Mesenteric fat pad (tissue), 1 donor: Measurements from ENCODE around the gene DIDO1. TPM values are rescaled to one million over a fixed set of nuclear protein-coding genes. Genes with fewer than 3 reads are reported as not detected.

Experiments
- DNase-seq: peaks from one replicate; pipeline ENCODE4 v3.0.0-alpha.2; 2020; ENCODE audit warnings: low spot score
- total RNA-seq: library from RNA; stranded (reverse); fragmentation: NEBNext Ultra II Directional; extraction: Animal tissue kit (Norgen Biotek cat#: 25700); gene quantifications from one replicate; pipeline ENCODE4 v1.2.1, GENCODE V29; 2021
- donor health status: DM: yes; HTN: yes; CAD: no.

DIDO1 gene
- total RNA-seq, 1 donor from 2014 or later, result 39.0 TPM

DNA sequence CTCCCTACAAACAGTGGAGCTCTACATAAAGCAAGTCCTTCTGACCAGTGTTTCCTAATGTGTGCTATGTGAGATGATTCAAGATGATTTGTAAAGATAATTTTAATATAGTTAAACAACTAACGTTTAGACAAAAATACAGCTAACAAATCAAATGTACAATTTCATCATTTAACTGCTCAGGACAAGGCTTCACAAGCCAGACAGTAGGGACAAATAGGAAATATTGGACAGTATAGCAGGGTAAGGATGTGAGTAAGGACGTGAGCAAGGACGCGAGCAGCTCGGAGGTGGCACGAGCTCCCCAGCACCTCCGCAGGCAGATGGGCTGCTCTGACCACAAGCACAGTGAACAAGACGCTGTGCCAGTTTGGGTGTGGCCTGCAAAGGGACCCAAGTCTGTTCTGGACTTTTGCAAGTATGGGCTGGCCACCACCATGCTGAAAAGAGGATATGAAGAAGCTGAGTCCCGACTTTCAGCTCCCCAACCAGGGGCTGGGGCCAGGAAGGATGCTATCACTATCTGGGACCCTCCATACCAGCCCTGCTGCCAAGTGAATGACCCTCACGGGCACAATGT is 14.5 kb downstream of the DIDO1 start:
- DNase-seq, result no peak

DNA sequence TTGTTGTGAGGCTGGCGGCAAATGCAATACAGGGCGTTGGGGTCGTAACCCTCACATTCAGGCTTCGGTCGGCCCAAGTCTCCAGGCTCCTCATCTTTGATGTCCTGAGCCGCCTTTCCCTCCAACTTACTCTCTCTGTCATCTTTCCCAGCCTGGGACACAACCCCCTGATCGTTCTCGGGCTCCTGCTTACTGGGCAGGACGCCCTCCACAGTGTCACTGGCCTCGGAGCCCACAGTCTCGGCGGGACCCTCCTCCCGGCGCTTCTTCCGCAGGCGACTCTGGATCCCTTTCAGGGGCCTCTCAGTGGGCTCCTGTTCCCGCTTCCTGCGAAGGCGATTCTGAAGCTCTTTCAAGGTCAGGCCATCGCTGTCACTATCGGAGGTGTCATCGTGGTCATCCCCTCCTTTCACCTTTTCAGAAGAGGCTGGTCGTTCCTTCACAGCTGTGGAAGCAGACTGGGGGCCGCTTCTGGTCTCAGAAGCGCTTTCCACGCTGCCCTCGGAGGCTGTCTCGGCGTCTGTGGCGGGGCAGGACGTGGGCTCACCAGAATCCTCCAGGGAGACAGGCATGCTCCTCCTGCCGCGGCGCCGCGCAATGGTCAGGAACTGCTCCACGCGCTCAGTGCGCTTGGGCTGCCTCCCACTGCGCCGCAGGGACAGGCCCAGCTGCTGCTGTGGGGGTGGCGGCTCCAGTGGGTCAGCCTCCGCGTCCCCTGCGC is 15.4 kb downstream of the DIDO1 start:
- no peak for DNase-seq

DNA sequence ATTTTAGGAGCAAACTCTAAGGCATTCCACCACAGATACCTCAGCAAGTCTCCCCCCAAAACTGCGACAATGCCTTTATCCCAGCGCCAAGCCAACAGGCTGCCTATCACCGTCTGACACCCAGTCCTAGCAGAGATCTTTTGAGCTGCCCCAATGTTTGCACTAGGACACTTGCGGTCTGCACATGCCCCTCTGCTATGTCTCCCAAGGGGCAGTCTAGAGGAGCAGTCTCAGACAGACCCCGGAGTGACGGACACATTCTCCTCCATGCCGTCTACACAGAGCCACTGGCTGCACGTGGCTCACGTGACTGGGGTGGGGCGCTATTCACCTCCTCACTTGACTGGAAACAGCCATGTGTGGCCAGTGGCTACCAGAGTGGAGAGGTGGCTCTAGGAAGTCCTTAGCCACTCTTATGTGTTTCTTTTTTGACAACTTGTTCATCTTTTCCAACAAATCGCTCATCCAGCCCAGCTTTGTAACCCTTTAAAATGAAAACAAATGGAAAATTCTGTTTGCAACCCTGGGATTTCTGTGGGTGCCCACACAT is 16.0 kb downstream of the DIDO1 start:
- no peak for DNase-seq

DNA sequence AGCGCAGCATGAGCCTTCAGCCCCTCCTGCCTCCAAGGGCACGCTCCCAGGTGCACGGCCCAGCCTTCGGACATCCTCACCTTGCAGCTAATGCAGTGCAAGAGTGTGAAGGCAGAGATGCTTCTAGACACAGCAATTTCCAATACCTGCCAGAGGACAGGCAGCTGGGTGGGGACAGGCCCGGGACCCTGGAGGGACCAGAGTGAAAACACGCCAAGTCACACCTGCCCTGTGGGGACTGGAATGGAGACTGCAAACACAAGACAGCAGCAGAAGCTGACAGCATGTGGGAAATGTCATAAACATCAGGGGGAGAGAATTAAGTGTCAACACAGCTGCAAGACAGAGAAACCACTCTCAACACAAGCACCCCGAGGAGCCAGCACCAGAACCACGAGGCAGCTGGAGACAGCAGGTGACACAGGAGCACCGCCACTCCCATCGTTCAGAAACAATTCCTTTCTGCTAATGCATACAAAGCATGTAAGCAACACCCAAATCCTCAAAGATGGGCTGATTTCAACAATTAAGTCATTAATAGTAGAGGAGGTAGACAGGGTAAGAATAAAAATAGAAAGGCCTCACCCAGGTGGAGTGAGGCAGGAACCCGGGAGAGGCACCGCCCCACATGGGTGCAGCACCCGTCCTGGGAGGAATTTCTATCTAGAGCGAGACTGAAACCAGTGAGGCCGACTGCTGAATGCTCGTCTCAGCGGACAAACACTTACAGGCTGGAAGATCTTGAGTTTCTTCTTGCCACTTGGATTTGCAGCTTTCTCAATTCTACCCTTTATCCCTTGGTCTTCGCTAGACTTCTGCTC is 17.1 kb downstream of the DIDO1 start:
- no peak for DNase-seq

- DNase-seq, result no peak
Observed at GRCh38 chr20:62907384-62908317, 18.7 kb downstream of the DIDO1 start.

DNA sequence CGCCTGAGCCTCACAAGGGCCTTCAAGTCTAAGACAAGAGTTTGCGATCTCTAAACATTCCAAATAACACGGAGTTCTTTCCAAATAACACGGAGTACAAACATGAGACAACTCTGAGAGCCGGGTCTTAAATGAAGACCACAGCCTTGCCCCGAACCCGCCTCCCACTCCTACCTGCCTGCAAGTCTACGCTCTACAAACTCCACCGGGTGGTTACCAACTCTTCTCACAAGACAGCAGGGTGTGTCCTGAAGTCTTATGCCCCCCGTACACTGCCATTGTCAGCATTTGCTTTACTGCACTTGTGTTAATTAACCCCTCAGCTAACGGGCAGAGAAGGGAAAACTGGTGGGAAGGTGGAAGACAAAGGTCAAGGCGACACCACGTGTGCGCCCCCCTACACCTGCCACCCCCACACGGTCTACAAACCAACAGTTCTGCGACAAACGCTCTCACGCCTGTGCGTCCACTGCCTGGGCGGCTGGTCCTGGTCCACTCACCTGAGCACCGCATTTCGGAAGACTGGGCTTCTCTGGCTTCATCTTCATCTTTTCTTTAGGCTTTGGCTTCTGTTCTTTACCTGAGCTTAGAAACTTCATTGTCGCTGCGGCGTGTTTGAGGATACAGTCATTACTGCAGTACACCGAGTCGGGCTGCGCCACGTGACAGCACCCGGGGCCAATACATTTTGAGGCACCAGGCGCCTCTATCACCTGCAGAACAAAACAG is 19.5 kb downstream of the DIDO1 start:
- DNase-seq, result no peak

GRCh38 chr20:62906209-62906608 is 20.1 kb downstream of the DIDO1 start:
- DNase-seq, result no peak

GRCh38 chr20:62905536-62906117 is 20.7 kb downstream of the DIDO1 start:
- no peak for DNase-seq

DNA sequence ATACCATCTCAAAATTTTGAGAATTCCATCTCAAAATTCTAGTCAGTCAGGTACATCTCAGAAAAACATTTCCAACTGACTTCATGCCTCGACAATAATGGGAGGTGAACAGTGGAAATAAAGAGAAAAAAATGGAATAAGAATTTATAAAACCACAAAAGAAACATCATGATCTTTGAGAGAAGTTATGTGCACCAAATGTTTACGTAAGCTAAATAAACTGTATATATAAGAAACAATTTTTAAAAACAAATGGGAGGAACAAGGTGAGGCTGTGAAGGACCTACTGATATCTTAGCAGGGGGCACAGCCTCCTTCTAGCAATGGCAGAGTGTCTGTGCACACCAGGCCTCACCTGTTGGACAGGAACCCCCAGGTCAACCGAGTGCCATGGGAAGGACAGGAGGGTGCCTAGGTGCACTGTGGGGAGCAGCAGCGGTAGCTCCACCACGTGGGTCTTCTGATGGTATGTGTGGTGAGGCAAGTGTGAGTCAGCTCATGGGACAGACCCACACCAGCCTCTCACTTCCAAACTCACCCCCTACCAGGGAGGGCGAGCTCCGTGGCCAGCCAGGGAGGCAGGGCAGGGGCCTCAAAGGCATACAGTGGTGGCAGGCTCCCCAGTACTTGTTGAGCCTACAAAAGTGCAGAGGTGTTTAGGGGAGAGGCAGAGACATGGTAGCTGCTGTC is 23.2 kb downstream of the DIDO1 start:
- no peak for DNase-seq

DNA sequence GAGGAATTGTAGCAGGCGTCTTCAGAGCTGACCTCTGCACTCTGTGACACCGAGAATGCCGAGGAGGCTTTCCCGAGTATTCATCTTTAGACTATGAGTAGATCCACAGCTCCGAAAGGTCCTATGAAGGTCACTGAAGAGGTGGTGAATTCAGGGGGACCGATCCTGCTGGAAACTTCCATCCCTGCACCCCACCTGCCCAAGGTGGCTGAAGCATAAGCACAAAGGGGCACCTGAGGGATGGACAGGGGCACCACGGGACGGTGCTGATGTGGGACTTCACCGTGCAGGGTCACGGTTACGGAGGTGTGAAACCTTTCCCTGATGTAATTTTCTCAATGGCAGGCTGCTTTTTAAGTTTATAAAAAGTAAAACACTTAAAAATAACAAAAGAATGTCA is 24.4 kb downstream of the DIDO1 start:
- DNase-seq, result no peak

DNA sequence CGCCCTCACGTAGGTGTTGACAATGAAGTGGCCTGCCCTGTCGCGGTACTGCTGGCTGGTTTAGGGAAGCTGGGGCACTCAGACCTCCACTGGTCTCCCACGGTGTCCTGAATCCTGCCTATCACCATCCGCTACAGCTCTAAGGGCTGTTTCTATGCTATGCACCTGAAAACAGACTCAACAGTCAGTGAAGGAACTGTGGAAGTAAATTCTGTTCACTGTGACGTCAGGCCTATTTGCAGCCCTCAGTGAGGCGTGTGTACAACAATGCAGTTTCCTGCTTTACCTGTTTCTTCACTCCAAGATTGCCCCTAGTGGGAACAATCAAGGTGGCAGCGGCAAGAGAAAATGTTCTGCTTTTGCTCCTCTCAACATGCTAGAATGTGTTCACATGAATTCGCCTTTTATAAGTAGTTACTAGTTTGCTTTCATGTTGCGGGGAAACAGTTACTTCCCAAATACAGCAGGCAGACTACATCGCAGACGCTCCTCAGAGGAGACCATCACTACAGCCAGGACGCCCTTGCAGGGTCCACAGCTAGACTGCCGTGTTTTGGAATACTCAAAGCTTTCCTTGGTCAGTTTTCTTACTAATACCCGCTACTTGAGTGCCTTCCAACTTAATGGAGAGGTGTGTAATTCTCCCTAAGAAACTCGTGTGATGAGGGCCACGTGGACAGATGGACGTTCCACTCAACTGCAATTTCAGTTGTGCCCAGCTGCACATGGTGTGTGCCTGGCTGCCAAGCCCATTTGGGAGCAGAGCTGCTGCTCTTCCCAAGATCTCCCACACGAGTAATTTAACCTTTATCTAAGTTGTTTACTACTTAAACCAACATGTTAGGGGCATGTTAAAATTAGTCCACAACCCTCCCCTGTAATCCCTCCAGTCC is 25.4 kb downstream of the DIDO1 start:
- DNase-seq, result no peak

DNA sequence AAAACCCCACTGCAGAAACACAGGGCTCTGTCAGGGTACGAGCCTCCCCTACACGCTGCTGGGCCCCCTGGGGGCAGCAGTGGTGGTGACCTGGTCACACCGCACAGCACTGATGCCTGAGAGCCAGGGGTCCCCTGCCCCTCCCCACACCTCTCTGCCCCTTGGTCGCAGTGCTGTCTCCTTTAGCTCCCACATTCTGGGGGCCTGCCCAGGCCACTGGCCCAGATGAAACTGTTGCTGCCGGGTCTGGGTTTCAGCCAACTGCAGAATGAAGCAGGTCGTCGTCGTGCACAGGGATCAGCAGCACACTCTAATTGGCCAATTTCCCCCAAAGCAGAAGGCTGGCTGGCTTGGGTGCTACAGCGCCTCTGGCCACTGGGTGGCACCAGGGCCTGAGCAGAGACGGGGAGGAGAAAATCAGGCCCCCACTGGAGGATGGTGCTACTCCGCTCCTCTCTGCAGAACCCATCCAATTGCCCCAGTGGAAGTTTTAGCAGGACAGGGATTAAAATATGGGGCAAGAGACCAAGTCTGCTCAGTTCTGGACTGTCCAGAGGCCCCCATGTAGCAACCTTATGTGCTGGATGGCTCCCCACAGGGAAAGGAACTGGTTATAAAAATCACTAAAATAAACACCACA is 26.1 kb downstream of the DIDO1 start:
- DNase-seq, result no peak

- DNase-seq, result no peak
Observed at GRCh38 chr20:62899633-62900051, 26.7 kb downstream of the DIDO1 start.

DNA sequence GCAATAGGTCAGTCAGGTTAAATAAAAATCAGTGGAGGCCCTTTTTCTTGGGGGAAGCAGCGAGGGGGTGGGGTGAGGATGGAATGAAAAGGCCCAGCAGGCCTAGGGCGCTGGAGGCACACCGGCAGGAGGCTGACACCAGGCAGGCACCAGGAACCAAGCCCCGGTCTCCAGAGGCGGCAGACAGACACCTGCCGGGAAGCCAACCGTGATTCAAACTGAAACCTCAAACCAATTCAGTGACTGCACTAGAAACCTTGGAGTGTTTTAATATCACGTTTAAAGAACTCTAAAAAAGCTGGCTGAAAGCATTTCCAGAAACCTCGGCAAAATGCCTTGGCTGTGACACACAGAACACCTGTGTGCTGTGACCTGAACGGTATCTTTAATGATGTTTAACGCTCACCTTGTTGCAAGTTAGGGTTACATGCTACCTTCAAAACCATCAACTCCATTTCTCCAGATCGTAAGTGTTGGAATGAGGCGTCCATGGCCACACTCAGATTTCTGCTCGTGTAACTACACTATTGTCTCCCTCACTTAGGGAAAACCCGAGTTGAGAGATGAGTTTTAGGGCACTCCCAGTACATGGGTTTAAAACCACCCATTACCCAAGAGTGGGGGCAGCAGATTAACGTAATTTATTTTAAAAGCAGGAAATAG is 27.2 kb downstream of the DIDO1 start:
- no peak for DNase-seq

DNA sequence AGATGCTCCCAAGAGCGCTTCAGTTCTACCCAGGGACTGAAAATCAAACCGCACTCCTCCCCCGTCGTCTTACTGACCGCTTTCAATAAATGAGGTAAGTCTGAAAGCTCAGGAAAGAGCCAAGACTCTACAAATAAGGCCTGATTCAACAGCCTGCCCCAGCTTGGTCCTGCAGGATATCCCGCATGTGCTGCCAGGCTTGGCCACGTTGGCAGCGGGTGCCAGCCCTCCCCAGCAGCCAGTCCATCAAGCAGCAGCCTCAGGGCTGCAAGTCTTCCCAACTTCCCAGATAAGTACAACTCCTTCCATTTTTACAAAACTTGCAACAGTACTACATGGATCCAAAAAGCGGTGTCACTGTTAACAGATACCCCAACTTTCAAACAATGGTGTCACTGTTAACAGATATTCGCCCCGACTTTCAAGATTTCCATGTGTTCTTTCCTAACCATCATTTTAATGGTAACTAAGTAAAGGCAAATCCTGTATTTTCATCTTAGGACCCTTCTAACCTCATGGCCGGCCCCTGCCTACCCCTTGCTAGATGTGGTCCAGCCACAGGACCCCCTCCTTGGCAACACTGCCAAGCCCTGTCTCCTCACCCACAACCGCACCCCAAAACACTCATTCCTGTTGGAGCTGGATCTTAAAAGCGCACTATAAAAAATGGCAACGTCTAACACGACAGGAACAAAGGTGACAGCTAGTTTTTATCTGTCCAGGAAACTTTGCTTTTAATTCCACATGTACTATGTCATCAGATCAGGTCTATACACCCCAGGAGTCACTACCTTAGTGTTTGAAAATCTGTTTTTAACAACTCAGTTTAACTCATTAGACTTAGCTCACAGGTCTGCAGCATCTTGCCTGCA is 28.0 kb downstream of the DIDO1 start:
- no peak for DNase-seq

- DNase-seq, result no peak
Observed at GRCh38 chr20:62897666-62898065, 28.6 kb downstream of the DIDO1 start.
